Measurements from ENCODE around the gene AFG1L. TPM values are rescaled to one million over a fixed set of nuclear protein-coding genes. Genes with fewer than 3 reads are reported as not detected.
"Not testable (repeated sequence)": the region's sequence is repeated elsewhere in the genome, so short reads cannot be mapped to it uniquely, and the experiment has no call there.

The AFG1L gene
- total RNA-seq, 1 experiment from 2014 or later, result 4.0 TPM

GRCh38 chr6:108350528-108350927 is 55.7 kb downstream of the AFG1L start:
- no peak for DNase-seq (ENCODE audit: low read depth)

DNA sequence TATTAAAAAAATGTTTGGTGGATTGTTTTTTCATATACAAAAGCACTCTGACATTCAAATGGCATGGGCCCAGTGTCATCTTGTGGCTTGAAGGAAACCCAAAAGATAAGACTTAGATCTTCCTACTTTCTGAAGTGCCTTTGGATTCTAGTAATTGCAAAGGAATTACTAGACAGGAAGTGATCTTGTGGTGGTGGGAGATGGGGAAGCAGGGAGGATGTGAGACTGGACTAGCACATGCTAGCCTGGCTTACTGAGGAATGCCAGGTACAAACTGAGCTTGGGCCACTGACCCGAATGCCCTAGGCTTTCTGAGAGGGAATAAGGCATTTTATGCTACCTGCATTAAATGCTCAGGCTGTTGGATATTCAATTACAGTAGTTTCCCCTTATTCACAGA is 59.0 kb downstream of the AFG1L start:
- peak; percentile 8 for DNase-seq (ENCODE audit: low read depth)

GRCh38 chr6:108355120-108355519 is 60.3 kb downstream of the AFG1L start:
- DNase-seq (ENCODE audit: low read depth), result no peak

- no peak for DNase-seq (ENCODE audit: low read depth)
Measured at GRCh38 chr6:108355890-108356289, 61.0 kb downstream of the AFG1L start.

DNA sequence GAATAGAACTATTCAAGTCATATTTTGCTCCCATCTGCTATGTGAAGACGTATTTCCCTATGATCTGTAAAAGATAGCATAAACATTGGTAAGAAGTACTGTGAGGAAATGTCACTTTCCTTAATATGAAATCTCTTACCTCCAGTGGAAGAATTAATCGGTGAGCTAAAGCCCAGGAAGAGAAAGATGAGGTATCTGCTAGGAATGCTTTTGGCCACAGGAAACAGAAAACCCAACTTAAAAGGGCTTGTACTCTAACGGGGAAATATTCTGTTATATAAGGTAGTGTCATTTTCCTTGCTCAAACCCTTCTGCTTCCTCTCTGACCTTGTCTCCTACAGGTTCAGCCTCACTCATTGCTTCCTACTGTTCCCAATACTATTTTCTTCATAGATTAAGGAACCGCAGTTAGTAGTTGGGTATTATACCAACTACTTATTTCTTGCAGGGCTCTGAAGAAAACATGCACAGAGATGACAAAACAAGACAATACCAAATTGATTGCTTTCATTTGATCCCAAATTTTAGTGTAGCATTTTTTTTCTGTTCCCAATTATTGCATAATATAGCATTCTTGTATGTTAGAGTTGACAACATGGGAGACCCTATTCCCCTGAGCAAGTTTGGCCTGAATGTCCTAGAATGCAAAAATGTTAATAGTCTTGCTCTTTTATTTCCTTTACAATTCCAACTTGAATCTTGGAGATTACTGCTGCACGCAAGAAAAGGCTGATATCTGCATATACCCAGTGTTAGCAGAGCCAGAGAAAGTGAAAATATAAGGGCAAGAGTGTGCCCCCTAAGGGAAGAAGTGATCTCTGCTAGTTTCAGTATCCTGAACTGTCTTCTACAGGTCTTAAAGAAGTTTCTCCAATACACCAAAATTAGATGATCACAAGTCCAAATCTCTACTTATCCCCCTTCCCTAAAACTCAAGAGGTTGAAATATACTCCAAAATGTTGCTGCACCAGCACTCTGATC is 65.3 kb downstream of the AFG1L start:
- peak; percentile 8 for DNase-seq (ENCODE audit: low read depth)

DNA sequence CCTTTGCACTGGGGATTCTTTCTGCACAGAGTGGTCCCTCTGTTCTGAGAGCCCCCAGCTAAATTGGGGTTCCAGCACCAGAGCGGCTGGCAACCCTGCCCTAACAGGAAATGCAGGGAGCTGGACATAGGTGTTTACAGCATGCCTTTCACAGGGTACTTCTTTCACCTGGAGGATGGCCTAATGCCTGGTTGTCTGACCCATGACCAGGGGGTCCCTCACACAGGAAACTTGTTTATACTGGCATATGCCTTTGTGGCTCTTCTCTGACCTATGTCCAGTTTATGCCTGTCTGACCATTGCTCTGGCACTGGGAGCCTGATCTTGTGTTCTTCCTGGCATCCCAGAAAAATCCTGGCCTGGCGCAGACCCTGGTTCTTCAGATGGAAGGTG is 66.1 kb downstream of the AFG1L start:
- no peak for DNase-seq (ENCODE audit: low read depth)

DNA sequence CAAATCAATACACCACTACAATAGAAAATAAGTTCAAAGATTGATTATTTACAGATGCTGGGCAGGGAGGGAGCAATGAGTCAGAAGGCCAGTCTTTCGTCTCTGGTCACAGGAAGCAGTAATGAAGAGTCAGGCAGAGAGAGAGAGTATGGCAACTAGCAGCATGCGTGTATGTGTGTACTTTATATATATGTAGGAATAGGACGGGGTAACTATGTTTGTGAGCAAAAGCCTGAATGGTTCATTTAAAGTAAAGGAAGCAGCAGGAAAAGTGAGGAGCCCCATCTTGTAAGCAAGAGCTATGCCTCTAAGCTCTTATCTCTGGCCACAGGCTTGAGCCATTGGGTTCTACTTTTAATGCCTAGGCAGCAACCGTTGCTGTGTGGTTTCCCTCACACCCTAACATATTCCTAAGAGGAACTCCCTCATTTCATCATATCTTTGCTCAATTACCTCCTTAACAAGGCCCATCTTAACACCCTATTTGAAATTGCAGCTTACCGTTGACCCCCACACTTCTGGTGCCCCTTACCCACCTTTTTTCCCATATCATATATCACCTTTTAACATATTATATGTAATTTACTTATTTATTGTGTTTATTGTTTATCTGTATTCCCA is 66.6 kb downstream of the AFG1L start:
- no peak for DNase-seq (ENCODE audit: low read depth)

- no peak for DNase-seq (ENCODE audit: low read depth)
Measured at GRCh38 chr6:108362455-108362854, 67.6 kb downstream of the AFG1L start.

DNA sequence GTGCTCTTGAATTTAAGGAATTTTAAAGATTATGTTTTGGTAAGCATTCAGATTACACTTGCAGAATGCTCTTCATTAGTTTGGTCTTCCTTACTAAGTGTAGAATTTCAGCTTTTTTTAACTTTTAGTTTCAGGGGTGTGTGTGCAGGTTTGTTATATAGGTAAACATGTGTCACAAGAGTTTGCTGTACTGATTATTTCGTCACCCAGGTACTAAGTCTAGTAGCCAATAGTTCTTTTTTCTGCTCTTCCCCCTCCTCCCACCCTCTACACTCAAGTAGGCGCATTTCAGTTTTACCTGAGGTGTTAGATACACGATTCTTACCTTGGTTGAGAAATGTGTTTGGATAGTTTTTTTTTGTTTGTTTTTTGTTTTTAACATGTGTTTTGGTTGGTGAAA is 68.3 kb downstream of the AFG1L start:
- no peak for DNase-seq (ENCODE audit: low read depth)

DNA sequence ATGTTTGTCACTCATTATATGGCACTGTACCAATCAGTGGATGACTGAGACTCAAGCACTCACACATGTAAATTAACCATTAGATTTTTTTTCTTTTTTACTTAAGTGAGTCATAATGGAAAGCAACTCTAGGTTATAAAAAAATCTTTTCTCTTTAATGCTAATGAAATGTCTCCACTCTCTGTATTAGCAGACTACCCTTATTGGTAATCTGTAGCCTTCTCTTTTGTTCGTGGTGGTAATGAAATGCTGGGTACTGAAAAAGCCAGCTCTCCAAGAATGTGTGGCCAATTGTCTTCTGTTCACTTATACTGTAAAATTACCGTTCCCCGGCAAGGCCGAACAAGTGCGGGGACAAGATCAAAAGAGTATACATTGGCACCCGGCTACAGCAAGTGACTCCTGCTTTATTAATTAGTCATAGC is 69.0 kb downstream of the AFG1L start:
- DNase-seq (ENCODE audit: low read depth), result peak; percentile 29

DNA sequence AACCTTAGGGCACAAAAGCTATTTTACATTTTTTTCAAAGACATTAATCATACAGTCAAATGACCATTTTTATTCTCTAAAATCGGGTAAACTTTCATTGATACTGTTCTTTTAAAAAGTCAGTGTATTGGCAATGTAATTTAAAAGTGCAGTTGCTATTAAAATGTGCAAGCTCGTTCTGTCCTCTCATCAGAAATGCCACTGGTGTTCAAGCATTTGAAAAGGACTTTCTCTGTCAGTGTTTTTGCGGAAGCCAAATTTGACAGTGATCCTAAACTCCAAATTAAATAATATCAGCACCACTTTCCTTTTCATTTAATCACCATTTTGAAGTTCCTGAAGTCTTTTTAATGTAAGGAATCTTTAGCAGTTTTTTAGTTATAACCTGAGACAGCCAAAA is 69.6 kb downstream of the AFG1L start:
- no peak for DNase-seq (ENCODE audit: low read depth)

DNA sequence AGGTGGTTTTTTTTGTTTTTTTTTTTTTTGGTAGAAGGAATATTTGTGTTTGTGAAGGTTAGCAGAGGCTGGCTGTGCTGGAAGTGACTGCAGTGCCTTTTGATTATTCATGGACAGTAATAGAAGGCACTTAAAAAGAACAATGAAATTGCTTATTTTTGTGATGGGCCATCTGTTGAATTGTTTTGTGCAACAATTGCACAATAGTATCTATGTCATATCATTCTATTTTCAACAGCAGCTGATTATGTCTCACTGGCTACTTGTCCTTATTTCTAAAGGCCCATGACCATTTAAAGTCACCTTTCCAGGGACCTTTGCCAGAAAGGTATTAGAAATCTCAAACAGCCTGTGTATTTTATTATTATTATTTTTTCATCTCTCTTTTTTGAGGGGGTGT is 70.6 kb downstream of the AFG1L start:
- no peak for DNase-seq (ENCODE audit: low read depth)

DNA sequence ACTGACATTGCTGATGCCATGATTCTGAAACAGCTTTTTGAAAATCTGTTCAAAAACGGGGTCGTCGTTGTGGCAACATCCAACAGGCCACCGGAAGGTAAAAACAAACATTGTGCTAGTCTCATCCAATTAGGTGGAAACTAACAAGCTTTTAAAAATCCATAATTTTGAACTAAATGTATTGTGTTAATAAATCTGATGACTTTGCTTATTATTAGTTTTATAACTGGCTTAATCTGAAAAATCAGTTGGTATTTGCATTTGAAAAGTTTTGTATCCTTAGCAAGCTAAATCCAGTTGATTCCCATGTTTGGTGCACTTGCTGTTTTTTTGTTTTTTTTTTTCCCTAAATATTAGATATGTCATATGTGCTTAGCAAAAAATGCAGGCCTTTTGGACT is 71.4 kb downstream of the AFG1L start:
- DNase-seq (ENCODE audit: low read depth), result no peak

DNA sequence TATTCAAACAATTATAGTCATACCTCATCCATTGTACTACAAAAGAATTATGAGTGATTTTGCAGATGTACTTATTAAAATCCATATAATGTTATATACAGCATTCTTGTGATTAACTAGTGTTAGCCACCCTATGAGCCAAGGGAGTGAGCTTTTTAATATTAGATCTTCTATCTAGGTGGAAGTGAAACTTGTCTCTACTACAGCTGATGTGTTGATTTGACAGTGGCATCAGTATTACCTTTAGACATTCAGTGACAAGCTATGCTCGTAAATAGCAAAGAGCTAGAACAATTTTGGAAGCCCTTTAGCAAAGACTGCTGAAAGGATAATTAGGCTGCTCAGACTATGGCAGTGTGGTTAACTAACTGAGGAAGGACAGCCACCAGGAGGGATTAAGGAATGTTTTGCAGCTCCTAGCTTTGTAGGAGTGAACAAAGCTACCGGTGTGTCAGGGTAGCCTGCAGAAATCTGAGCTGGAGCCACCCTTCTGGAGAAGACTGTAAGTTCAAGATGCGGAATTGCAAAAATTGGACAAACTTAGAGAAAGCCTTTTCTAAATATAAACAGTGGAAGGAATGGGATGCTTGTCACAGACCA is 73.7 kb downstream of the AFG1L start:
- DNase-seq (ENCODE audit: low read depth), result no peak

GRCh38 chr6:108380876-108381275 is 86.0 kb downstream of the AFG1L start:
- no peak for DNase-seq (ENCODE audit: low read depth)

DNA sequence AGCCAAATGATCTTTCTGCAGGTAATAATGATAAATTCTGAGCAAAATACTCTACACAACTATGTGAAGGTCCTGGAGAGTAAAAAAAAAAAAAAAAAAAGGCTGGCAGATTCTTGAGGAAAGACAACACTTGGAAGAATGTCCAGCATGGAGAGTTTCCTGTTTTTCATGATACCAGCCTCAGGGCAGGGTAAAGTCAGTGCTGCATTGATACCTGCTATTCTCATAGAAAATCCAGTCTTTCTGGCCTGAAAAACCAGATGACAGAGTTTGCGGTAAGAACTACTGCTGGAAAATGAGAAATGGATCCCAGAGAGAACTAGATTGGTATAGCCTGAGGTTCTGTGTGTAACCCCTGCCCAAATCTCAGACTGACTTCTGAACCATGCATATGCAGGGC is 89.1 kb downstream of the AFG1L start:
- DNase-seq (ENCODE audit: low read depth), result peak; percentile 34

GRCh38 chr6:108389190-108389589 is 94.3 kb downstream of the AFG1L start:
- not testable (repeated sequence) for DNase-seq (ENCODE audit: low read depth)

GRCh38 chr6:108395297-108395696 is 100.4 kb downstream of the AFG1L start:
- no peak for DNase-seq (ENCODE audit: low read depth)

DNA sequence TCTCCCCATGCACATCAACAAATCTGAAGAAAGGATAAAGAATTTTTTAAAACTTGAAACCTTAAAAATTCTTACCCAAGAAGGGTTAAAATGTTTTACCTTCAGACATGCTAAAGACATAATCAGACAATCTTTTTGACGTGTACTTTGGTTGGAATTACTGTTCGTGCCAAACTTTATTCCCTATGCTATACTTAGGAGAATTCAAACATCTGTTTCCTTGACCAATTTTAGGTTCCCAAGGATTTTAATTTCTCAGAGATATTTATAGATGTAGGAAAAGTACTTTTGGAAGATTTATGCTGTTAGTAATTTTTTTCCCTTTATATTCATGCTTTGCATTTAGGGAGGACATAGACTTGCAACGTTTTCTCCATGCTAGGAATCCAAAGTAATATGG is 108.4 kb downstream of the AFG1L start:
- DNase-seq (ENCODE audit: low read depth), result no peak

GRCh38 chr6:108406943-108407342 is 112.1 kb downstream of the AFG1L start:
- DNase-seq (ENCODE audit: low read depth), result no peak

DNA sequence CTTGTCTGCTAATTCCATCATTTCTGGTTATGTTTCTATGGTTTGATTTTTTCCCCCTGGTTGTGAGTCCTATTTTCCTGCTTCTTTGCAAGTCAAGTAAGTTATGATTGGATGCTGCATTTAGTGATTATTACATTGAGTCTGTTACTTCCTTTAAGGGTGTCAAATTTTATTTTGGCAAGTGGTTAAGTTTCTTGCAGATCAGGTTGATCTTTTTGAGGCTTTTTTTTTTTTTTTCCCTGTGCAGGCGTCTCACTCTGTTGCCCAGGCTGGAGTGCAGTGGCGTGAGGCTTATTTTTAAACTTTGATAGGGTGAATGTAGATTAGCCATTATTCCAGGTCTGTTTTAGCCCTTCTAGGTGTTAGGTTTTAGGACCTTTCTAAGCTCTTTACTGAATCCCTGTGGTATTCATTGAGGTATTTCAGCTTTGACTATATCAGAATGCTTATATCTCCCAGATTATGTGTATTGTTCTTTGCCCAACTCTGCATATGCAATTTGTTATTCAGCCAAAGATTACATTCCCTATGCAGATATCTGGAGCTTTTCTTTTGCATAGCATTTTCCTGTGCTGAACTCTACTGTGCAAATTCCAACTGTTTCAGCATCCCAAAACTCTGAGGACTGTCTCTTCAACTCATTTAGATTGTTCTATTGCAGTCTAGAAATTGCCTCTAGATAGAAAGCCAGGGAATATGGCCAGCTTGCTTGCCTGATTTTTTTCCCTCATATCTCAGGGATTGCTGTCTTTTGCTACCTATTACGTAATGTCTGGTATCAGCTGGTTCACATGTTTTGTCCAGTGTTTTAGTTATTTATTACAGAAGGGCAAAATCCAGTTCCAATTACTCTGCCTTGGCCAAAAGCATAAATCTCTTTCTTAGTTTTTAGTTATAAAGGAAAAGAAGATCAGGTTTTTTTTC is 113.3 kb downstream of the AFG1L start:
- no peak for DNase-seq (ENCODE audit: low read depth)

GRCh38 chr6:108408861-108409260 is 114.0 kb downstream of the AFG1L start:
- DNase-seq (ENCODE audit: low read depth), result no peak

Data from RPMI7951 (cell line).